DMS79 treated with DMSO at 0.1 percent for 48 hours (cell line): ENCODE results near the gene ENTPD8.

Source experiments
- DNase-seq: peaks from one replicate; lab custom pipeline; 2025; lab: John Stamatoyannopoulos, UW

The ENTPD8 gene, protein sequence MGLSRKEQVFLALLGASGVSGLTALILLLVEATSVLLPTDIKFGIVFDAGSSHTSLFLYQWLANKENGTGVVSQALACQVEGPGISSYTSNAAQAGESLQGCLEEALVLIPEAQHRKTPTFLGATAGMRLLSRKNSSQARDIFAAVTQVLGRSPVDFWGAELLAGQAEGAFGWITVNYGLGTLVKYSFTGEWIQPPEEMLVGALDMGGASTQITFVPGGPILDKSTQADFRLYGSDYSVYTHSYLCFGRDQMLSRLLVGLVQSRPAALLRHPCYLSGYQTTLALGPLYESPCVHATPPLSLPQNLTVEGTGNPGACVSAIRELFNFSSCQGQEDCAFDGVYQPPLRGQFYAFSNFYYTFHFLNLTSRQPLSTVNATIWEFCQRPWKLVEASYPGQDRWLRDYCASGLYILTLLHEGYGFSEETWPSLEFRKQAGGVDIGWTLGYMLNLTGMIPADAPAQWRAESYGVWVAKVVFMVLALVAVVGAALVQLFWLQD

DNA sequence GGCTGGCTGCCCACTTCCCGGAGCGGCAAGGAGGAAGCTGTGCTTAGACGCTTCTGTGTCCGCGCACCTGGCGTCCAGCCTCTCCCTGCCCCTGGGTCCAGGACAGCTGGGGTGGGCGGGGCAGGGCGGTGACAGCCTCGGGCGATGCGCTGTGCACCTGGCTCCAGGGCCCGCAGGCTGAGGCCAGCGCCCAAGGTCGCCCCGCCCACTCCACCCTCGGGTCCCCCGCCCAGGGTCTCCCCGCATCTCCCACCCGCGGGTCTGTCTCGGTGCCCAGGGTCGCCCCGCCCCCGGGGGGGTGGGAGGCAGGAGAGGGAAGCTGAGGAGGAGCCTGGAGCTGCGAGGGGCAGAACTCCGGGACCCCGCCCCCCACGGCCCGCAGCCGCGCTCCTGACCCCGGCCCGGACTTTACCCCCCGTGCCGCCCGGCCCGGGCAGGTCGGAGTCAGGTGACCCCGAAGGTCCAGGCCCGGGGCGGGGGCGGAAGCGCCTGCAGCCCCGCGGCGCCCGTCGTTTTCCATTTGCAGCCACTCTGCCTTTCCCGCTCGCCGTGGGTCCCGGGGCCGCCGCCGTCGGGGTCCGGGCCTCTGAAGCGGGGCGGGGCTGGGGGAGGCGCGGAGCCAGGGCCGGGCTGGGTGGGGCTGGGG, at the start of gene ENTPD8:
TSS of gene ENTPD8 (minus strand) at position 69 of the 646 bp plus-strand sequence. CDS start 3,072 bp downstream, outside the sequence.
- DNase-seq = peak; percentile 48

DNA sequence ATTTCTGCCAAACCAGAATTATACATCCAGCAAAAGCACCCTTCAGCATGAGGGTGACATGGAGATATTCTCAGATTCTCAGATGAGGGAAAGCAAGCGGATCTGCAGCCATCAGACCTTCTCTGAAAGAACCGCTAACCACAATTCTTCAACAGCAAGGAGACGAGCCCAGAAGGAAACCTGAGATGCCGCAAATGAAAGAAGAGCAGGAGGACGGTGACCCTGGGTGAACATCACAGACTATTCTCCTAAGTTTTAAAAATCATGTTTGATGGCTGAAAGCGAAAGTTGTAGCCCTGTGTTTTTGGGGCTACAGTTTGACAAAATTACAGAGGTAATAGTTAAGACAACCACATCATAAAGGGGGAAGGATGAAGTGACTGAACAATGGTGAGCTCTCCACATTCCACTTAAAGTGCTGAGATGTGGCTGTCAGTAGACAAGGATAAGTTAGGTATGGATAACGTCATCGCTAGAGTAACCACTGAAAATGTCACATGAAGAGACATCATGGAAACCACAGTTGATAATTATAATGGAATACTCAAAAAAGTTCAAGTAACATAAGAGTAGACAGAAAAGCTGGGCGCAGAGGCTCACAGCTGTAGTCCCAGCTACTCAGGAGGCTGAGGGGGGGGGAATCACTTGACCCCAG, 49.5 kb upstream of the ENTPD8 start:
- no peak for DNase-seq

DNA sequence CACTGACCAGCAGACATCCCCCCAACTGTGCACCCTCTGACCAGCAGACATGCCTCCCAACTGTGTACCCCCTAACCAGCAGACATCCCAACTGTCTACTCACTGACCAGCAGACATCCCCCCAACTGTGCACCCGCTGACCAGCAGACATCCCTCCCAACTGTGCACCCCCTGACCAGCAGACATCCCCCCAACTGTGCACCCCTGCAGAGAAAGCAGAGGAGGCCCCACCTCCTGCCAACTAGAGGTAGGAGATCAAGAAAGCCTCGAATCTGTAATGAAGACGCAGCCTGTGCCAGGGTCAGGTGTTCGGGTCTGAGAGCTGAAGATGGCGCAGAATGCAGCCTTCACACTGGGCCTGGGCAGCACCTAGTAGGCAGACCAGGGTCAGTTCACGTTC, 47.7 kb upstream of the ENTPD8 start:
- DNase-seq = no peak

DNA sequence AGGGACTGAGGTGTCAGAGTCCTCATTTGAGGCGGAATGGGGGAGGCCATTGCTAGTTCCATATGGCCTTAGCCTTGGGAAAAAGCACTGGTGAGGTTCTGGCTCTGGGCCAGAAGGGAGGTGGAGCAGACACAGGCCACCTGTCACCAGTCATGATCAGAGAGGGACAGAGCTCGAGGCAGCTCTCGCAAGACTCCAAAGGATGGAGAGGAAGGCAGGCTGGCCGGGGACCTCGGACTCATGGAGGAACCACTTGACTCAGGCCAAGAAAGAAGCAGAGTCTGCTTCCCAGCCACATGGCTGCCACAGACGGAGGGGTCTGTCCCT, 47.1 kb upstream of the ENTPD8 start:
- DNase-seq = peak; percentile 38

DNA sequence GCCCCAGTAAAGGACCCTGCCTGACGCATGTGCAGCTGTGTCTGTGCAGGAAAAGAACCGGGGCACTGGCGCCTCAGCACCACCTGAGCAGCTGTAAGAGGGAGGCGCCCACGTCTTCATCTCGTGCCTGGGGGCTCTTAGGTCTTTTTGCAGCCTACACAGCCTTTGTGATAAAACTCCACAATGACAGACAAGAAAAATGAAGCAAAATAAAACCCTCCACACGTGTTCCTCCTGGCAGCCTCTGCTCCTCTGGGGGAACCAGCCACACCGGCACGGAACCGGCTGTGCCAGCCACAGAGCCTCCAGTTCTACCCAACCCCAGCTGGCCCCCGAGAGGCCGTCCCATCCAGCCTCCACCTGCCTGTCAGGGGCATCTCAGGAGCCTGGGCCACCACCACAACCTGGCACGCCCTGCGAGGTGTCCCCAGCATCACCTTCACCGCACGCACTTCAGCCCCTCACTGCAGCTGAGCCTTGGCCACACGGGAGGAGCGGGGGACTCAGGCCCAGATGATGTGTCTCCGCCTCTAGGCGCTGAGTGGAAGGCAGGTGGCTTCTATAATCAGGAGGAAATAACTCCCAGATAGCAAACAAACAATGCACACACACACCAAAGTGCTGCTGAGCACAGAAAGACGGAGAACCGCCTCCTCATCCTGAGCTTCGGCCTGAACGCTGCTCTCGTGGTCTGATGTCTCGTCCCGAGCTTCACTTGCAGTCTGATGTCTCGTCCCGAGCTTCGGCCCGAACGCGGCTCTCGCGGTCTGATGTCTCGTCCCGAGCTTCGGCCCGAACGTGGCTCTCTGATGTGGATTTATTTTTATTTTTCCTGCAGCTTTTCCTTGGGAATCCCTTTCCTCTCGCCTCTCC, 46.5 kb upstream of the ENTPD8 start:
- peak; percentile 83 for DNase-seq

DNA sequence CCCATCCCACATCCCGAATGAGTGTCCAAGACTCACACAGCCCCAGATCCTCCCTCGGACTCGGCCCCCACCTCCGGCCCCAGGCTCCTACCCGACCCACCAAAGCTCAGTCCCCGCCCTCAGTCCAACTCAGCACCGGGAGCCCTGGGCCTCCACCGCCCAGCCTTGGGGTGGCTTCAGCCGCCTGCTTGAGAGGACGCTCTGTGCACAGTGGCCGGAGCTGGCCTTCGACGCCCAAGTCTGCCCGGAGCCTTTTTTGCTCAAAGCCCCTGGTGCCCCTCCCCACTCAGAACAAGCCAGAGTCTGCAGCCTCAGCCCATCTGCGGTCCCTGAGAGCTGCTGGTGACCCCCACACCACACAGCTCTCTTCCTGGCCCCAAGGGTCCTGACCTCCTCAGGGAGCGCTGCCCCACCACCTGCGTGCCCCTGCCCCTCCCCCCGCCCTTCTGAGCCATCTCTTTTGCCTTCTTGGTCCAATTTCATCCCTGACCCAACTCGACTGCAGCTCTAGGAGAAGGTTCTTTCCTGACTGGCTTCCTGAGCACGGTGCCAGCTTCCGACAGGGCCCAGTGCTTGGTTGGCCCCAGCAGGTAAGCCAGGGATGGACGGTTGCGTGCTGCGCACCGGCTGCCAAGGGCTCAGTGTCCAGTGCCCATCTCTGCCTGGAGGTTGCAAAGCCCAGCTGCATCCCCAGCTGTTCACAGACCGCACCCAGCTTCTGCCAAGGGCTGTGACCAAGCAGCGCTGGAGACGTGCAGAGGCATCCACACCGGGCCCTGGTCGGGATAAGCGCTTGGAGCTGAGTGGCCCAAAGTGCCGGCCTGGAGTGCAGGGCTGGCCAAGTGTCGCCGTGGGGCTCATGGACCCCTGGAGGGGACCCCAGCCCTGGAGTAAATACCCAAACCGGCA, 45.6 kb upstream of the ENTPD8 start:
- no peak for DNase-seq

DNA sequence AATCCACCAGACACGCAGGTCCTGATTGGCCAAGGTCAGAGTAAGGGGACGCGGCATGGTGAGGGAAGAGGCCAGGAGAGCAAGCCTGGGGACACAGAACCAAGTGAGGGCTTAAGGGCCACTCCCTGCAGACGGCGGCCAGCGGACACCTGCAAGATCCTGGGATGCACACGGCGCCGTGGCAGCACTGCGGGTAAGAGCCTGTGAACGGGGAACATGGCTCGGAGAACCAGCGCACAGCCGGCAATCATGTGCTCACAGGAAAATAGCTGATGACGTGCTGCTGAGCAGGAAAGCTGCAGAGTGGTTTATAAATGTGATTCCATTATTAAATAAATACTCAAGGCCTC, 45.0 kb upstream of the ENTPD8 start:
- no peak for DNase-seq

DNA sequence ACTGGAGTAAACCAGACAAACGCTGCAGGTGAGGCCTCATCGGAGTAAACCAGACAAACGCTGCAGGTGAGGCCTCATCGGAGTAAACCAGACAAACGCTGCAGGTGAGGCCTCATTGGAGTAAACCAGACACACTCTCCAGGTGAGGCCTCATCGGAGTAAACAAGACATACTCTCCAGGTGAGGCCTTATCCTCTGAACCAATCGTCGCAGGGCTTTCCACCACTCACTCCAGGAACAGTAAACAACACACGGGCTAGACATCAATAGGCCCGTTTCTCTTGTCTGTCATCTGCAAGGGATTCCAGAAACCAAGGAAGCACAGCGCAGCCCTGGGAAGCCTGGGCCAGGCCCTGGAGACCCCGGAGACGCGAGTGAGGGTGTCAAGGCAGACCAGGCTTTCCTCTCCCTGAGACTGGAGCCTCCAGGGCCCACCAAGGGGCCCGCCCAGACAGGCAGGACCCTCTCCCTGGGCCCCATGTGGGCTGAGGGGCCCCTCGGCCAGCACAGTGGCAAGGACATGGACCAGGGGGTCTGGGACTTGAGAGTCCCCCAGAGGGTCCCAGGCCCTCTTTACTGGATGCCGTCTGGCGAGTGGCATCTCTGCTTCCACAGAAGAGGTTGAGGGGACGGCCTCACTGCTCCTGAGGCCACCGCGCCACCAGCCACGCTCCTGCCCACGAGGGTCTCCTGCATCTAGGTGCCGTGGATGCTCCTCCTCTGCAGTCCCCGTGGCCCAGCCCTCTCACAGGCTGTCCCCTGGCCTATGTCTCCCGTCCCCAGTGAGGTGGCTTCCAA, 44.4 kb upstream of the ENTPD8 start:
- no peak for DNase-seq

DNA sequence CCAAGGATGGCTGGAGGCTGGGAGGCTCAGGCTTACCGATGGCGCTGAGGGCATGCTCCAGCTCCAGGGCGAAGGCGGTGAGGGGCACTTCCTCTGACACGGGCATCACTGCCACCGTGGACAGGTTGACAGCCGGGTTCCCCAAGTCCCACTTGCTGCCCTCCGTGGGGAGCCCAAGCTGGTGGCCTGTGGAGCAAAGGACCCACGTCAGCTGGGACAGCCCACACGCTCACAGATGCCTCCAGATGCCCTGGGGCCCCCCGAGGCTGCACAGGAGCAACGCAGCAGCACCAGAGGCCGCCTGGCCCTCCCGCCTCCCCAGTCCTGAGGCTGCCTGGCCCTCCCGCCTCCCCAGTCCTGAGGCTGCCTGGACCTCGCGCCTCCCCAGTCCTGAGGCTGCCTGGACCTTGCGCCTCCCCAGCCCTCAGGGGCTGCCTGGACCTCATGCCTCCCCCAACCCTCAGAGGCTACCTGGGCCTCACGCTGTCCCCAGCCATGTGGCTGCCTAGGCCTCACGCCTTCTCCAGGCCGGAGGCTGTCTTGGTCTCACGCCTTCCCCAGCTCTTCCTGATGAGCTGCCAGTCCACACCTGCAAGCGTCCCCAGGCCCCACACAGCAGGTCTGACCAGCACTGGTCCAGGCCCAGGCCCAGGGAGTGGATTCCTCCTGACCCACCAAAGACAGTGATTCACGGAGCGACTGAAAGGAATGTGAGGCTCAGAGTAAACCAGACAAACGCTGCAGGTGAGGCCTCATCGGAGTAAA, 43.6 kb upstream of the ENTPD8 start:
- no peak for DNase-seq

DNA sequence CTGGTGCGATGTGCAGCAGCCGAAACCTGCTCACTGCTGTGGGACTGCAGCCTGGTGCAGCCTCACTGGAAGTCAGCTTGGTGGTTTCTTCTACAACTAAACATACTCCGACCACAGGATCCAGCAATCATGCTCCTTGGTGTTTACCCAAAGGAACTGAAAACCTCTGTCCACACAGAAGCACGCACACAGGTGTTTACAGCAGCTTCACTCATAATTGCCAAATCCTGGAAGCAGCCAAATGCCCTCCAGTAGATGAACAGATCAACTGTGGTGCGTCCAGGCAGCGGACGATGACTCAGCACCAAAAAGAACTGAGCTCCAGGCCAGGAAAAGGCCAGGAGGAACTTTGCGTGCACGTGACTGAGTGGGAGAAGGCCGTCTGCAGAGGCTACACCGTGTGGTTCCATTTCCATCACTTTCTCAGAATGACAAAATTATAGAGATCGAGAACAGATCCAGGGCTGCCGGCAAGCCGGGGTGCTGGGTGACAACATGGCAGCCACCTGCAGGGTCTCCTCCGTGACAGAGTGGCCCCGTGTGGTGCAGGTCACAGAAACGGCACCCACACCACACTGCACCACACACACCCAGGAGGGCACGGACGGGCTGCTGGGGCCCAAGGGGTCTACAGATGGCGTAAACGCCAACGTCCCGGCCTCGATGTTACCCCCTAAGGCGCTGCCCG, 41.1 kb upstream of the ENTPD8 start:
- DNase-seq = no peak

DNA sequence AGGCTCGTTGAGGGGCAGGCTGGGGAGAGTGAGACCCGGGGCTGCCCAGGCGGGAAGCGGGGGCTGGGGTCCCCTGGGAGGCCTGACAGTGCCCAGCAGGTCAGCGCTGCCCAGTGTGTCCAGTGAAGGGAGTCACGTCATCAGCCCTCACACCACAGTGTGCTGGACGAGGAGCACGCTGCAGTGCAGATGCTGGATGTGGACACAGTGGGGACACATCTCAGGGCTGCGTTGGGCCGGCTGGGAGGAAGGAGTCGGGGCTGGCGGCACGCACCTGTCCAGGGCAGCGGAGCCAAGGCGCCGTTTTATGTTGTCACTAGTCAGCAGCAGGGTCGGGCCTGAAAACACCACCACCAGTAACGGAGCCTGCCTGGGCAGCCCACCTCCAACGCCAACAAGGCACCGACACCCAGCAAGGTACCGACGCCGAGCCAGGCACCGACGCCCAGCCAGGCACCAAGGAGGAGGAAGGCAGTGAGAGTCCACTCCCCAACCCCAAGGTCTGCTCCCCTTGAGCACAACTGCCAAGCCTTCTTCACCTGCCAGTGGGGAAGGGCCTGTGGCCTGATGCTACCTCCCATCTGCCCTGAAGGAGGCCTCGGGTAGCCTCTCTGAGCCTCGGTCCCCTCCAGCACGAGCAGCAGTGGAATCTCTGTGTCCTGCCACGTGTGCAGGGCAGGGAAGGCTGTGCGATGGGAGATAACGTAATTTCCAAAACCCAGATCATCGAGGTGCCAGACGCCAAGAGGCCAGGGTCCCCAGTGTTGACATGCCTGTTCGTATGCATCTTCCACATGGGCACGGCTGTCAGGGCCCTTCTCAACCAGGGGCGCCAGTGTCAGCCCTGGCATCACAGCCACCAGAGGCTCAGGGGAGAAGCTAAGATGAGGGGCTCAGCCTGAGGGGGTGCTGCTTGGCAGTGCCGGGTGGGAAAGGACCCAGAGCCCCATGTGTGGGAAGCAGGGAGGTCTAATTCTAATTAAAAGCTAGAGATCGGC, 39.8 kb upstream of the ENTPD8 start:
- DNase-seq = no peak

DNA sequence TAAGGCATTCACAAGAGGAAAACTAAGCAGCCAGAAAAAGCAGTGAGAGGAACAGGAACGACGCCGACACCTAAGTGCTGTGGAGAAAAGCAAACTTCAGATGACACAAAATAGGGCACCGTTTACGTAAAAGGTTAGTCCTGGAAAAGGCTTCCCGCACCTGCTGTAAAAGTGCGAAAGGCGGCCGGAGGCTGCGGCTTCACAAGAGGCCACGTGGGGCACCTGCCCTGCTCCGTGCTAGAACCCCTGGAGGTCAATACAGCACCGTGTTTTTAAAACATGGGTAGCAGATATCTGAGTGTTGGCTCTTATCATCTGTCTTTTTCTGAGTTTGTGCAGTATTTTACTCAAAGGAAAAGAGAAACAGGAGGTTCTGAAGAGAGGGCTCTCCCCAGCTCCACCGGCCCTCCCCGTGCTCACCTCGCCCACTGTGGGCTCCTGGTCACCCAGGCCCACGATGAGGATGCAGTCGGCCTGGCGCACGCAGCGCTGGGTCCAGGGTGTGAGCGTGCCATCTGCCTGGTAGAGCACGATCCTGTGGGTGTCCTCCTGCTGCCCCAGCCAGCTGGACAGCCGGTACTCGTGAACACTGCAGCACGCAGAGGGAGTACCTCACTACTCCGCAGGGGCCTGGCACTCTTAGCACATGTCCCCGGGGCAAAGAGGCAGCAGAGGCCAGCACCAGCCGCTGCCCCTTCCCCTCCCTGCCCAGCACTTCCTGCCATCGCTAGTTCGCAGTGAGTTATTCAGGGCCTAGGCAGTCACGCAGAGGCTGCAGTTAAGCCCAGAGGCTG, 38.9 kb upstream of the ENTPD8 start:
- DNase-seq = no peak

DNA sequence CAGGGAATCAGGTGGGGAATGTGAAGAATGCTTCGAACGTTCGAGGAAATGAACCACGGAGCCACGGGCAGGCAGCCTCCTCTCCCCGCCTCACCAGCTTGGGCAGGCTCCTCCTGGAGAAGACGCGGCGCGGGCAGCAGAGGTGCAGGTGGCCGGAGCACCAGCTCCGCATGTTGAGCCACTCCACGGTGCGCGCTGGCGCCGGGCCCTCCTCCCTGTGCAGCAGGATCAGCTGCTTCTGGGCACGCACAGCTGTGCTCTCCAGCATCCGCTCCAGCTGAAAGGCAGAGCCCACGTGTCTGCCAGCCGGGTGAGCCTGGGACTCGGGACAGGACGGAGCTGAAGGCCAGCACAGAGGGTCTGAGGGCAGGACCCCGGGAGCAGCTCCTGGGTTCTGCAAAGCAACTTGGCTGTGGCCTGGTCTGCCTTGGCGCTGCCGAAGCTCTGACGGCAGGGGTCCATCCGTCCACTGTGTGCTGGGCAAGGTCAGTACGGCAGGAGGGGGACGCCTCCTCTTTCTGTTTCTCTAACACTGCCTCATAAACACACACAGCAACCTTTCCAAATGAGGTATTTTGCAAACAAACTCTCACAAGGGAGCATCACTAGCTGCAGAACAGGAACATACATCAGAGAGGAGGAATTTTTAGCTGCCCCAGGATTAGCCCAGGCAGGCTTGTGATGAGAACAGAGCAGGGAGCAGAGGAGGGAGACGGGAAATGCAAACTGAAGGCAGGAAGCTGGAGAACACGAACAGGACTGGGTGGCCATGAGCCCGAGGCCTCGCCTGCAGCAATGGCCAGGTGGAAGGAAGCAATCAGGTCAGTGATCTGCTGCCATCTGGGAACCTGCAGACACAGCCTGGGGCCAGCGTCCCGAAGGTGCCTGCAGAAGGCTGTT, 38.1 kb upstream of the ENTPD8 start:
- peak; percentile 31 for DNase-seq

DNA sequence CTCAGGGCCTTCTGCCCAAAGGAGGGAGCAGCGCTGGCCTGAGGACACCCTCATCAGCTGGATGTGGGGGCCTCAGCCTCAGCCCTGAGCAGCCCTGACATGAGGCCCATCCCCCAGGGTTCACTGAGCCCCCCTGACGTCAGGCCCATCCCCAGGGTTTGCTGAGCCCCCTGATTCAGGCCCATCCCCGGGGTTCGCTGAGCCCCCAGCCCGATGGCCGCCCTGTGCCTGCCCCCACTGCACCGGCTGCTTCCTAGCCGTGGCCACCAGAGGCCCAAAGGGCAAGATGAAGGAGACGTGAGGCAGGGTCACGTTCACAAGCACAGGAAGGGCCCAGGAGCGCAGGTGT, 37.4 kb upstream of the ENTPD8 start:
- no peak for DNase-seq

DNA sequence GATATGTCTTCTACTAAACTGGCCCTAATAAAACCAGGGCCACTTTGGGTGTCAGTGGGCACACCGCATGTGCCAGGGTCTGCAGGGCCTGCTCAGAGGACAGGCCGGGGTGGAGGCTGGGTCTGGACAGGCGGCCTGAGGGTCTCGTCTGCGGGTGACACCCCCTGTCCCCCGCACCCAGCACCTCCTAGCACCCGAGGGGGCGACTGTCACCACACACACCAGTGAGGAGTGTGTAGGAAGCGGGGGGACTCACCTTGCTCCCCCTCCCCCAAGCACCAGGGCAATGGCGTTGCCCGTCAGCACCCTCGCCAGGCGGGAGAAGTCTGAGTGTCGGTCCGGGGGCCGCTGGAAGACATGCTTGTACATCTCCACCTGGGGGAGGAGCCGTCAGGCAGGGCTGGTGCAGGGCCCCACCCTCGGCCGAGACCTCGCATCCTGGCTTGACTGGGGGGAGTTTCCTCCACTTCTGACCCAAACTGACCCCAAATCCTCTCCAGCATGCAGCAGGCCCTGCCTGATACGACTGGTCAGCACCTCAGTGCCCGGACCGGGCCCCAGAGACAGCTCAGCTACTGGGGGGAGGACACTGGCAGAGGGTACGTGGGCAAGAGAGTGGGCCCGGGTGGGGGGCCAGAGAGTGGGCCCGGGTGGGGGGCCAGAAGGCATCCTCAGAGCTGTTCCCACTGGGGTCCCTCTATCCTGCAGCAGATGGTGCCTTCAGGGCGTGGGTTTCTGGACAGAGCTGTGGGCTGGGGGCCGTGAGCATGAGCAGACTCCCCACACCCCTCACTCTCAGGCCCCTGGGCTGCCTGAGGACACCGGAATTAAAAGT, 36.8 kb upstream of the ENTPD8 start:
- no peak for DNase-seq
